Stimulated activated CD8-positive, alpha-beta memory T cell treated with anti-CD3 and anti-CD28 coated beads, Interleukin-2, amount 100 ng/mL, for 1 hour (primary cell): ENCODE data around the gene TAGLN.

ENCODE experiments used
- DNase-seq, 2 donors: peaks; one replicate each; pipeline ENCODE4 v3.0.0-alpha.2; 2020; ENCODE audit warnings: low read depth in 2 of 2

The TAGLN gene

DNA sequence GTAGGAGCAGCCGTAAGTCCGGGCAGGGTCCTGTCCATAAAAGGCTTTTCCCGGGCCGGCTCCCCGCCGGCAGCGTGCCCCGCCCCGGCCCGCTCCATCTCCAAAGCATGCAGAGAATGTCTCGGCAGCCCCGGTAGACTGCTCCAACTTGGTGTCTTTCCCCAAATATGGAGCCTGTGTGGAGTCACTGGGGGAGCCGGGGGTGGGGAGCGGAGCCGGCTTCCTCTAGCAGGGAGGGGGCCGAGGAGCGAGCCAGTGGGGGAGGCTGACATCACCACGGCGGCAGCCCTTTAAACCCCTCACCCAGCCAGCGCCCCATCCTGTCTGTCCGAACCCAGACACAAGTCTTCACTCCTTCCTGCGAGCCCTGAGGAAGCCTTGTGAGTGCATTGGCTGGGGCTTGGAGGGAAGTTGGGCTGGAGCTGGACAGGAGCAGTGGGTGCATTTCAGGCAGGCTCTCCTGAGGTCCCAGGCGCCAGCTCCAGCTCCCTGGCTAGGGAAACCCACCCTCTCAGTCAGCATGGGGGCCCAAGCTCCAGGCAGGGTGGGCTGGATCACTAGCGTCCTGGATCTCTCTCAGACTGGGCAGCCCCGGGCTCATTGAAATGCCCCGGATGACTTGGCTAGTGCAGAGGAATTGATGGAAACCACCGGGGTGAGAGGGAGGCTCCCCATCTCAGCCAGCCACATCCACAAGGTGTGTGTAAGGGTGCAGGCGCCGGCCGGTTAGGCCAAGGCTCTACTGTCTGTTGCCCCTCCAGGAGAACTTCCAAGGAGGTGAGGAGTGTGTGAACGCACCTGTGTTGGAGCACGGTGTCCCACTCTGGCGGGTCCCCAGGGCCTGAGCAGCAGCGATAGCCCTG, at the start of gene TAGLN:
TAGLN (plus strand) TSS at position 318 of the 863 bp plus-strand sequence. CDS start 3,644 bp downstream, outside the sequence.
- no peak for DNase-seq

DNA sequence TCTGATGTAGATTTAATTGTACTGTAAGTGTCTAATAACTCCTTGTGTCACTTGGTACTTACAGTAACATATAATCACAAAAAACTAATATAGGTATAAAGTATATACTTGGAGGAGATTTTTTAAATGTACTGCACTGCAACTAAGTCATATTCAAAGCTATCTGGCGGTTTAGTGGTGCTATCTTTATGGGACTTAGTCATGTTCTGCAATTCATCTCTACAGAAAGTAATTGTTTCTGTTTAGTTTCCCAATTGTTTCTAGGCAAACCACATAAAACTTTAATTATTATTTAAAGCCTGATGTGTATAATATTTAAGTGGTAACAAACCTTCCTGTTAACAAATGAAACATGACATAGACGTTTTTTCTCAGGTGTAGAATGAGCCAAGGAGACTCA, 47.1 kb upstream of the TAGLN start:
- DNase-seq = no peak

DNA sequence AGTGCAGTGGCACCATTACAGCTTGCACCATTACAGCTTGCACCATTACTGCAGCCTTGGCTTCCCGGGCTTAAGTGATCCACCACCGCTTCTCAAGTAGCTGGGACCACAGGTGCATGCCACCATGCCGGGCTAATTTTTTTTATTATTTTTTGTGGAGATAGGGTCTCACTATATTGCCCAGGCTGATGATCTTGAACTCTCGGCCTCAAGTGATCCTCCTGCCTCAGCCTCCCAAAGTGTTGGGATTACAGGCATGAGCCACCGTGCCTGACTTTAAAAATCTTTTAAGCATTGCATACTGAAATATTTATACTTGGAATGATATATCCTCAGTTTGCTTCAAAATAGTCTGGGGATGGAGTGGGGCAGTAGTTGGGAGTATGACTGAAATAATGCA, 44.7 kb upstream of the TAGLN start:
- DNase-seq = no peak

DNA sequence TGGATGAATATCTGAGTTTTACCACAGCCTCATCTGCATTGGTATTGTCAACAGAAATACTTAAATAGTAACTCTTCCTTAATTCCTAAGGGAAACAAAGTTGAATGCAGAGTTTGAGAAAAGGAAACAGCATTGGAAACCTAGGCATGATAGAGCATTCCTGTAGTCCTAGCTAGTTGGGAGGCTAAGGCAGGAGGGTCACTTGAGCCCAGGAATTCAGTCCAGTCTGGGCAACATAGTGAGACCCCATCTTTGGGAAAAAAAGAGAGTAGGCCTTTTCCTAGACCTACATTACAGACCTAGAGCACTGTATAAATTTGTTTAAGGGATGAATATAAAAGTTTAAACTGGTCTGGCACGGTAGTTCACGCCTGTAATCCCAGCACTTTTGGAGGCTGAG, 41.7 kb upstream of the TAGLN start:
- no peak for DNase-seq

DNA sequence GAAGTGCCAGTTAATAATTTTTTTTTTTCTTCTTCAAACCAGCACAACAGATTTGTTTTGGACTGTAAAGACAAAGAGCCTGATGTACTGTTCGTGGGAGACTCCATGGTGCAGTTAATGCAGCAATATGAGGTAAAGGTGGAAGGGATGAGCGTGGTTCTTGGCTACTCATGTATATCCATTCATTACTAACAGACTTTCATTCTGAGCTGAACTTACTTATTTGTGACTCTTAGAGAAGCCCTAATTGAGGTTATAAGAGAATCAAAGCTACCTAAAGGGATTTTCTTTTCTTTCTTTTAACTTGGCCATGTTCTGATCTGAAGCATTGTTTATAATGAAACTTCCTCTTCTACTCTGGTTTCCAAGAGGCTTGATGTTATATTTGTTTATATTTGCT, 39.3 kb upstream of the TAGLN start:
- DNase-seq = no peak

DNA sequence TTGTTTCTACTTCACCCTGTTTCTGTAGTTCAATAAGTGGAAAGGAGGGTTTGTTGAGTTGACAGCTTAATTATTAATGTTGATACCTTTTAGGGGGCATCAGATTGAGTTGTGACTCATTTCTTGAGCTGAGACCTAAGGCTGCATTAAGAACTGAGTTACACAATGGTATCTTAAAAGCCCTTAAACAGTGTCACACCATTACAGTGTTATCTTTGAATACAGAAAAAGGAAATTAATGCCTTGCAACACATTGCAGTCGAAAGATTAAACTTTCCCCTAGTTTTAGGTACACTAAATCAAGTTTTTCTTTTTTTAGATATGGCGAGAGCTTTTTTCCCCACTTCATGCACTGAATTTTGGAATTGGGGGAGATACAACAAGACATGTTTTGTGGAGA, 38.3 kb upstream of the TAGLN start:
- no peak for DNase-seq

DNA sequence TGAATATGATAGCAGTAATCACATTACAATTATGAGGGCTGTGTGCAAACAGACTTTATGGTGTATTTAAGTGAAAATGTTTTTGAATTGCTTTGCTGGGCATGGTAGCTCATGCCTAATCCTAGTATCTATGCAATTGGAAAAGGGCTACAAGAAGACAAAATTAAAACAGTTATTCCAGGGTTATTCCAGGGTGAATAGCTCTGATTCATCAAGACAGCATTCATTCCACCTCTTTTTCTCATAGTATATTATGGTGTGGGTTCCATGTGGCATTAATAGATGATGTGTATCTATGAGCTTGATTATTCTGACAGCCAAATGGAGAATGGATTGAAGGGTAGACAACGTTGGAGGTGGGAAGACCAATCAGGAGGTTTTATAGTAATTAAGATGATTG, 32.7 kb upstream of the TAGLN start:
- DNase-seq = no peak

DNA sequence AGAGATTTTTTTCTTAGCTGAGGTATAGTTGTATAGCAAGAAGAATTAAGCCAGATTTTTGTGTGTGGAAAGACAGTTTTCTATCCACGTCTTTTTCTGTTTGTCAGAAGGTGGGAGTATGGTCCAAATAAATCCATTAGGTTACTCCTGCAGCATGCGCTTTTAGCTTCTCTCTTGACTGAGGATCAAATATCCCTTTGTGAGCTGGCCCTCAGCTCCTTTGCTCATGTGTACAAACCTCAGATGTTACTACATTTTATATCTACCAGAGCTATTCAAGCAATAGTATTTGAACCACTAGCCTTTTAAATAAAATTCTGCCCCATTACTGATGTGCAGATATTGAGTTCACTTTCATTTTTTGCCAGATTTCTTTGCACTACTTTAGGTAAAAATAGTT, 29.4 kb upstream of the TAGLN start:
- no peak for DNase-seq

DNA sequence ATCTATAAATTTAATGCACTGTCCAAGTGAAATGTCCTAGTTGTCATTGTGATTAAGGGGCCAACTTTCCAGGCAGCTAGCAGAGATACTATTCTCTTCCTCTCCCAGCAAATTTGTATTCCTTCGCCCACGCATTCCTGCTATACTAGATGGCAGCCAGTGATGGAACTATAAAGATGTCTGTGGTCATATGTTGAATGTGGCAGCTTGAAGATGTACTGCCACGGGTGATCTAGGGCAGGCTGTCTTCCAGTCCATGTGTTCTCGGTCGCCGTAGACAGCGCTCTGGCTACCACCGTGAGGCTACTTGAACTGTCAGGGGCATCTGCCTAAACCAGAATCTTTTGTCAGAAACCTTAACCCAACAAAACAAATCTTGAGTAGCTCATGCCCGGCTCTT, 29.0 kb upstream of the TAGLN start:
- no peak for DNase-seq

DNA sequence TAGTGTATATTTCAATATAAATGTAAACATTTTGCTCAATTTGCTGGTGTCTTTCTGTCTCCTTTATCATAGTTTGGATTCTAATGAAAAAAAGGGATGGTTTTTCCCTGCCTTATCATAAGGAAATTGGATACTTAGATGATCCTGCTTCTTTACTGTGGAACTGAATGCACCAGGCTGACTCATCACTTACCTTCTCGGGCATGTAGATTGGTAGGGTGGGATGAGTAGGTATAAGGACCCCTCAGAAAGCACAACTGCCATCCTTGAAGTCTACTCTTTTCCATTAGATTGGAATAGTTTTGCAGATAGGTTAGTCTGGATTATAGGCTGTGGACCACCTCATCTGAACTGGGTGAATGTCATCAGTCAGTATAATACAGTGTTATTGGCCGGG, 28.2 kb upstream of the TAGLN start:
- DNase-seq = no peak

DNA sequence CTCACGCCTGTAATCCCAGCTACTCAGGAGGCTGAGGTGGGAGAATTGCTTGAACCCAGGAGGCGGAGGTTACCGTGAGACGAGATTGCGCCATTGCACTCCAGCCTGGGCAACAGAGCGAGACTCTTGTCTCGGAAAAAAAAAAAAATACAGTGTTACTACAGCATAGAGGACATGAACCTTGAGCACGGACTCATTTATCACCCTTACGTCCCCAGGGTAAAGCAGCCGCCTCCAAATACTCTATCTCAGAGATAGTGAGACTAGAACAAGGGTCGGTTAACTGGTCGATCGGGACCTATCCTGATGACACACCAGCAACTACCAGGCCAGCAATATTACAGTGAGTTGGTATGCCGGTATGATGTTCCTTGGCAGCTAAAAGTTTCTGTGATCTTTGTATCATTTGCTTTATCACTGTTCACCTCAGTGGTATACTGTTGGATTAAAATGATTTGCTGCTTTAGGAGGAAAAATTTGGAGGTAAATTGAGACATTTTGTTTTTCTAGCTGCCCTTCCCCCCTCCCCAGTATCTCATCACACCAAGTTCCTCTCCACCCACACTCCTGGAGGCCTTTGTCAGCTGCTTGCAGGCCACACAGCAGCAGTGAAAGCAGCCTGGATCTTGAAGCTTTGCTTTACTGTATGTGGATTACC, 27.6 kb upstream of the TAGLN start:
- DNase-seq = no peak

DNA sequence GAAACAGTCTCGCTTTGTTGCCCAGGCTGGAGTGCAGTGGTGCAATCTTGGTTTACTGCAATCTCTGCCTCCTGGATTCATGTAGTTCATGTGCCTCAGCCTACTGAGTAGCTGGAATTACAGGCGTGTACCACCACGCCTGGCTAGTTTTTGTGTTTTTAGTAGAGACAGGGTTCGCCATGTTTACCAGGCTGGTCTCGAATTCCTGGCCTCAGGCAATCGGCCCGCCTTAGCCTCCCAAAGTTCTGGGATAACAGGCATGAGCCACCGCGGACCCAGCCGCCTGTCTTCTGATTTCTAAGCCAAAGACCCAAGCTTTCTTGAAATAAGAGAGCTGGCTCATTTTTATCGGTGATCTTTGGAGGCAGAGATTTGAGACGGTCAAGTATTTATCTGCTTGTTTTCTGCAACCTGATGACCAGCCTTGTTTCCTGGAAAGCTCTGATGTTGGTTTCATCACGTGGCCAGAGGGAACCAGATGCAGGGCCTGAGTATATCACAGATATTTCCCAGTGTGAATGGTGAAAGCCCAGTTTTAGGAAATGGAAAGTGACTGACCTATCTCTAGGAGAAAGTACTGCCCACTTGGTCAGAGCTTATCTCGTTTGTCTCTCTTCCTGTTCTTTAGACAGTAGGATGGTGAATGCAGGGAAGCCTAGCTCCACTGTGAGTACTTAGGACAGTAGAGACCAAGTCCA, 26.3 kb upstream of the TAGLN start:
- no peak for DNase-seq

DNA sequence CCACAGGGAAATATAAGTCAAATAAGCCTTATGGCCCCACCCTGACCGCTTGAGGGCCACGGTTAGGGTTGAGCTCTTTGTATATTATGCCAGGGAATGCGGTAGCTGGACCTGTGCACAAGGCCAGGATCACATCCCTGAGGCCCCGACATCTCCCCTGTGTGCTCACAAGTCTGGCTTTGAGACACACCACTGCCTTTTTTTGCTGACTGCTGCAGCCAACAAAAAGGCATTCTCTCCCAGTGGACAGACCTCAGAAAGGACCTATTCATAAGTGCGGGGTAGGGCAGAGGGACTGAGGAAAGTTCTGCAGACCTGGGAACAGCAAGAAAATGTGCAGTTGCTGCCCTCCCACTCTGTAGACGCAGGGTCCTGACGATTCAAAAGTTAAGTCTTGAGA, 24.1 kb upstream of the TAGLN start:
- no peak for DNase-seq

DNA sequence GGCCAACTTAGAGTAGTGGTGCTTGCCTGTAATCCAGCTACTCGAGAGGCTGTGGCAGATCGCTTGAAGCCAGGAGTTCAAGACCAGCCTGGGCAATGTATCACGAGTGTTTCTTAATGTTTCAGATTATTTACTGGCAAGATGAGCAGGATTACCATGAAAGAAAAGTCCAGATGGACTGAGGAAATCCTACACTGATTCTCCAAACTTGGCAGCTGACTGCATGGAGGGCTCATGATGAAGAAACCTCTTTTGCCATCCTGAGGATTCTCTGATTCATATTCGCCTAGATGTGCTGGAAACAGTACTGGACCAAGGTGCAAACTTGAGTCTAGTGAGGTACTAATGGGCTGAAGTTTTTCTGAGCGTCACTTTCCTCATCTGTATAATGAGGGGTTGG, 23.4 kb upstream of the TAGLN start:
- no peak for DNase-seq

DNA sequence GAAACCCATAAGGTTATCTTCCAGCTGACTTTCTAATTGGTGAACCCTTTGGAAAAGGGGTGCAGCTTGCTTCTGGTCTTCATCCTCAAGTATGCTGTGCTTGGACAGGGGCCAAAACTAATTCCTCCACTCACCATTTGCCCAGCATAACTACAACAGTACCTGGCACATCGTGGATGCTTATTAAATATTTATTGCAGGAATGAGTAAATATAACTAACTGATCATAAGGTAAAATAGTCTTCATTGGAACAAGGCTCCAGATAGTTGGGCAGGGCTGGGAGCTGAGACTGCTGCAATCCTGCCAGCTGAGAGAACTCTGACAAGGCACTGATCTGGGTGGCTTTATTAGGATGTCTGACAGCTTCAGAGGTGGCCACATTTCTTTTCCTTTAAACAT, 23.0 kb upstream of the TAGLN start:
- DNase-seq = no peak

DNA sequence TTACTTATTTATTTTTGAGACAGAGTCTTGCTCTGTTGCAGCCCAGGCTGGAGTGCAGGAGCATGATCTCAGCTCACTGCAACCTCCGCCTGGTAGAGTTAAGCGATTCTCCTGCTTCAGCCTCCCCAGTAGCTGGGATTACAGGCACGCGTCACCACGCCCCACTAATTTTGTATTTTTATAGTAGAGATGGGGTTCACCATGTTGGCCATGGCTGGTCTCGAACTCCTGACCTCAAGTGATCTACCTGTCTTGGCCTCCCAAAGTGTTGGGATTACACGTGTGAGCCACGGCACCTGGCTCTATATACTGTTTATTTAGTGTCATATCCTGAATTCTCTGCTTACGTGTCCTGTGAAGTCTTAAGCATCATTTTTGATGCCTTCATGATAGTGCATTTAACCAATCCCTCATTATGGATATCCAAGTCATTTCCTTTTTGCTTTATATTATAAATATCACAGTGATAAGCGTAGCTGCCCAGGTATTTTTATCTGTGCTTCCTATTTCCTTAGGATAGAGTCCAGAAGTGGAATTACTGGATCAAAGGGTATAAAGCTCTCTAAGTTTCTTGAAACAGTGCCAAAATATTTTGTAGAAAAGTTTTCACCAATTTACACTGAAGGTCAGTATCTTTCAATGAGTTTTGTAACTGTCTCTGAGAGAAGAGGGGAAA, 21.5 kb upstream of the TAGLN start:
- no peak for DNase-seq

DNA sequence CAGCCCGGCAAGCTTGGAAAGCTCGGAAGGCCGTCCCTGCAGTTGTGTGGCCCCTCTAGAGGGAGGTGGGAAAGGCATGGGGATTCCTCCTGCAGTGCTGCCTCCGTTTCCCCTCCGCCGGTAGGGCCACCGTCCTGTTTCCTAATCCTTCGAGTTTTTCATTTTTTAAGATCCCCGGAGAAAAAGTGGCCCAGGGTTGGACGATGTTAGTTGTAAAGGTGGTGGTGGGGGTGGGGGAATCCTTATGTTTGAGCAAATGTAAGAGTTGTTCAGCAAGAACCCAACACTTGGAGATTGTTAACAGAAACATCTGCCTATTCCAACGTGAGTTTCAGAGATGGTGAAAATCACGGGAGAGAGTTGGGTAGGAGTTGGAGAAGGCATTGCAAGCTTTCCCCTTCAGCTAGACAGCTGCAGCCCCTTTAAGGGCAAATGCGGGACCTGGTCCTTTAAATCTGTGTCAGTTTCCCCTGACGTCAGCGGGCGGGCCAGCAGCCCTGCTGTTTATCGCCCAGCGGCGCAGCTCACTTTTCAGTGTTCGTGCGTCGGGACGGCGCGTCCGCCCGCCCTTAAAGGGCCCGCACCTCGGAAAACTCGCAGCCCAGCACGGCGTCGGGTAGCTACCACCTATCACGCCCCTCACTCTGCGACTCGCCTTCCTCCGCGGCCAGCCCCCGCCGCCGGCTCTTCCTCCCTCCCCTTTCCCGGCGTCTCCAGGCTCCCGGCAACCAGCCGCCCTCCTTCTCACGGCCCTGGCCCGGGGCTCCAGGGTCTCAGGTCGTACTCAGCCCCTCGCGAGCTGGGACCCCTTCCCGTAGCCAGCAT, 20.7 kb upstream of the TAGLN start, which contains the start of gene SIDT2:
SIDT2 (plus strand) TSS at position 534 of the 825 bp plus-strand sequence. CDS start 521 bp downstream, outside the sequence.
- peak; percentile 72 to 81 for DNase-seq

DNA sequence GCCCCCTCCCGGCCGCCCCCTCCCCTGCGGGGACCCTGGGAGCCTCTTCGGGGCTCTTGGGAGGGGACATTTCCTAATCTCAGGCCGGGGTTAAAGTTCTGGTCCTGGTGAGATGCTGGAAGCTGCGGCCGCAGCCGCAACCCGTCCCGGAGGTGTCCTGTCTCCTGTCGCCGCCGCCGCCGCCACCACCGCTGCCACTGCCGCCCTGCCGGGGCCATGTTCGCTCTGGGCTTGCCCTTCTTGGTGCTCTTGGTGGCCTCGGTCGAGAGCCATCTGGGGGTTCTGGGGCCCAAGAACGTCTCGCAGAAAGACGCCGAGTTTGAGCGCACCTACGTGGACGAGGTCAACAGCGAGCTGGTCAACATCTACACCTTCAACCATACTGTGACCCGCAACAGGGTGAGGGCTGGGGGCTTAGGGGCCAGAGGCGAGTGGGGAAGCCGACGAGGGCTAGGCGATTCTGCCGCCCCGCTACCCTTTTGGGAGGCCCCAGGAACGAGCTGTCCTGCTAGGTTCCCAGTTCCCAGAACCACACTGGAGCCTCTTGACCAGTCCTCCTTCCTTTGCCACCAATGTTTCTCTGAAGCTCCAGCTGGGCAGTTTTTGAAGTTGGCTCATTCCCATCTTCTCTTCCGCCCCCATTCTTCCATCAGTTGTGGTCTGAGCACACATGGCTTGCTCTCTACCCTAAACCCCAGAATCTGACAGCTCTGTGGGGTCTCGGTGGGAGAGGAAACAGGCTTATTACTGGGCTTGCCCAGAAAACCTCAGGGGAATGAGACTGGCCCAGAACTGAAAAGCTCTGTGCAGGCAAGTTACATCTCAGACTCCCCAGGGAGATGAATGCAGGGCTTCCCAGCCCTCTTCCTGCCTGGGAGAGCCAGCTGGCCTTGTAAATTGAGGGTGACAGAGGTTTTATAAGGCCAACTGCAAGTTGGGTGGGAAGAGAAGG, 19.8 kb upstream of the TAGLN start:
- peak in 1 of 2 donors; percentile 24 for DNase-seq

DNA sequence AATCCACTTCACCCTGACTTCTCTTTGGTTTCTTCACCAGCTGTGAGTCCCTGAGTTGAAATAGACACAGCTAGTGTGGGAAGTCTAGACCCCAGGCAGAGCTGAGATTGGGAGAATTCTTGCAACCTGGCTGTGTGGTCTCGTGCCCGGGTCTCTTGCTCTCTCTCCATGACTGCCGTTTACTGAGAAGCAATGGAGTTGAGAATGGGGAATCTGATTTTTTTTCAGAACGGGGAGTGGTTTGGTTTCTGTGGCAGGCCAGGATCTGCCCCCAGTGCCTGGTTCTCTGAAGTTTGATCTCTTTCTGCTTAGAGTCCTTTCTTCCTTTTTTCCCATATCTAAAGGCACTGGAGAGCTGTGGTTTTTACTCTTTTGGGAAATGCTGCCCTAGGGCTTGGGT, 19.1 kb upstream of the TAGLN start:
- no peak for DNase-seq
